ENCODE measurements around the gene SLC12A3.

Gene SLC12A3

DNA sequence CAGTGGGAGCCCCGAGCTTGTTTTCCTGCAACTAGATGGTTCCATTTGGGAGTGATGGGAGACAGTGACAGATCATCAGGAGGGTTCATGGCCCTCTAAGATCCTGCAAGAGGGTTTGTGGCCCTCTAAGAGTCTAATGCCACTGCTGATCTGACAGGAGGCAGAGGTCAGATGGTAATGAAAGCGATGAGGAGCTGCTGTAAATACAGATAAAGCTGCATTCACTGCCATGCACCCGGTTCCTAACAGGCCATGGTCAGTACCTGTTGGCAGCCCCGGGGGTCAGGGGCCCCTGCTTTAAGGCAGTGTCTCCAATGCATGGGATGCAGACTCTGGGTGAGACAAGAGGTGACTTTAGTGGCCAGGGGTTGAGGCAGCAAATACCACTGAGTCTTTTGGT is 30.8 kb downstream of the SLC12A3 start:
- Histone ChIP-seq H3F3A (ENCODE audit: low read depth) (no peaks in the 10 kb centered on the region), H3K9ac (ENCODE audit: low read depth, low read length, poor library complexity, severe bottlenecking) (no peak overlapping the region), H3K4me2 (ENCODE audit: low read depth, low read length, poor library complexity, severe bottlenecking) (no peak overlapping the region), H3K4me1 (ENCODE audit: insufficient read depth, low read length, poor library complexity, severe bottlenecking) (no peaks in the 10 kb centered on the region), H3K9me3 (ENCODE audit: insufficient read depth, low read depth, low read length) (no peaks in the 10 kb centered on the region), H4K20me1 (ENCODE audit: insufficient read depth, low read length, poor library complexity, severe bottlenecking) (no peaks in the 10 kb centered on the region), H3K9me2 (replicated peaks; ENCODE audit: low read depth, low read length) (no peaks in the 10 kb centered on the region), H2AFZ (ENCODE audit: low read length) (no peak overlapping the region), H3K27me3 (ENCODE audit: insufficient read depth, low read length, poor library complexity, severe bottlenecking) (no peaks in the 10 kb centered on the region), H3K79me2 (ENCODE audit: insufficient read depth, low read length) (no peaks in the 10 kb centered on the region), H3K4me3 (ENCODE audit: low read length, poor library complexity, severe bottlenecking) (no peak overlapping the region), H3K36me3 (ENCODE audit: insufficient read depth, low read length) (no peaks in the 10 kb centered on the region)
- TF ChIP-seq, protein P1, sequence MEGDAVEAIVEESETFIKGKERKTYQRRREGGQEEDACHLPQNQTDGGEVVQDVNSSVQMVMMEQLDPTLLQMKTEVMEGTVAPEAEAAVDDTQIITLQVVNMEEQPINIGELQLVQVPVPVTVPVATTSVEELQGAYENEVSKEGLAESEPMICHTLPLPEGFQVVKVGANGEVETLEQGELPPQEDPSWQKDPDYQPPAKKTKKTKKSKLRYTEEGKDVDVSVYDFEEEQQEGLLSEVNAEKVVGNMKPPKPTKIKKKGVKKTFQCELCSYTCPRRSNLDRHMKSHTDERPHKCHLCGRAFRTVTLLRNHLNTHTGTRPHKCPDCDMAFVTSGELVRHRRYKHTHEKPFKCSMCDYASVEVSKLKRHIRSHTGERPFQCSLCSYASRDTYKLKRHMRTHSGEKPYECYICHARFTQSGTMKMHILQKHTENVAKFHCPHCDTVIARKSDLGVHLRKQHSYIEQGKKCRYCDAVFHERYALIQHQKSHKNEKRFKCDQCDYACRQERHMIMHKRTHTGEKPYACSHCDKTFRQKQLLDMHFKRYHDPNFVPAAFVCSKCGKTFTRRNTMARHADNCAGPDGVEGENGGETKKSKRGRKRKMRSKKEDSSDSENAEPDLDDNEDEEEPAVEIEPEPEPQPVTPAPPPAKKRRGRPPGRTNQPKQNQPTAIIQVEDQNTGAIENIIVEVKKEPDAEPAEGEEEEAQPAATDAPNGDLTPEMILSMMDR (conservative IDR thresholded peaks at IDR 0.05; ENCODE audit: low read length), result no peak
- TF ChIP-seq EZH2phosphoT487 (IDR thresholded peaks at IDR 0.05; ENCODE audit: borderline replicate concordance), result no peak

DNA sequence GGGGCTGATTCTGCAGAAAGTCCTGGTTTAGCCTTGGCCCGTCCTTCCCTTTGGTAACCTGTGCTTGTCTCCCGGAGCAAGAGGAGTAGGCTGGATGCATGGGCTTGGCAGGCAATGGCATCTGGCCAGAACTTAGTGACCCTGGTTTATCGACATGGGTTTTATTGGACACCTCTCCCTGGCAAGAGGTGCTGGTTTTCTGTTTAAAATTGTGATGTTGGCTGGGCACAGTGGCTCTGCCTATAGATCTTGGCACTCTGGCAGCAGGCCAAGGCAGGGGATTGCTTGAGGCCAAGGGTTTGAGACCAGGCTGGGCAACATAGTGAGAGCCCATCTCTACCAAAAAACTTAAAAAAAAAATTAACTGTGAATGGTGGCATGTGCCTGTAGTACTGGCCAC is 31.2 kb downstream of the SLC12A3 start:
- no peak overlapping the region for H3K9ac ChIP-seq (ENCODE audit: low read depth, low read length, poor library complexity, severe bottlenecking)
- no peak overlapping the region for H2AFZ ChIP-seq (ENCODE audit: low read length)
- no peak overlapping the region for H3K4me2 ChIP-seq (ENCODE audit: low read depth, low read length, poor library complexity, severe bottlenecking)
- H4K20me1 ChIP-seq (ENCODE audit: insufficient read depth, low read length, poor library complexity, severe bottlenecking), result no peaks in the 10 kb centered on the region
- H3F3A ChIP-seq (ENCODE audit: low read depth), result no peaks in the 10 kb centered on the region
- H3K4me3 ChIP-seq (ENCODE audit: low read length, poor library complexity, severe bottlenecking), result no peak overlapping the region
- TF ChIP-seq, protein P1 (conservative IDR thresholded peaks at IDR 0.05; ENCODE audit: low read length), result no peak
- no peak for TF ChIP-seq EZH2phosphoT487 (IDR thresholded peaks at IDR 0.05; ENCODE audit: borderline replicate concordance)
- H3K4me1 ChIP-seq (ENCODE audit: insufficient read depth, low read length, poor library complexity, severe bottlenecking), result no peaks in the 10 kb centered on the region
- no peaks in the 10 kb centered on the region for H3K27me3 ChIP-seq (ENCODE audit: insufficient read depth, low read length, poor library complexity, severe bottlenecking)
- H3K79me2 ChIP-seq (ENCODE audit: insufficient read depth, low read length), result no peaks in the 10 kb centered on the region
- H3K9me2 ChIP-seq (replicated peaks; ENCODE audit: low read depth, low read length), result no peaks in the 10 kb centered on the region
- no peaks in the 10 kb centered on the region for H3K36me3 ChIP-seq (ENCODE audit: insufficient read depth, low read length)
- no peaks in the 10 kb centered on the region for H3K9me3 ChIP-seq (ENCODE audit: insufficient read depth, low read depth, low read length)

DNA sequence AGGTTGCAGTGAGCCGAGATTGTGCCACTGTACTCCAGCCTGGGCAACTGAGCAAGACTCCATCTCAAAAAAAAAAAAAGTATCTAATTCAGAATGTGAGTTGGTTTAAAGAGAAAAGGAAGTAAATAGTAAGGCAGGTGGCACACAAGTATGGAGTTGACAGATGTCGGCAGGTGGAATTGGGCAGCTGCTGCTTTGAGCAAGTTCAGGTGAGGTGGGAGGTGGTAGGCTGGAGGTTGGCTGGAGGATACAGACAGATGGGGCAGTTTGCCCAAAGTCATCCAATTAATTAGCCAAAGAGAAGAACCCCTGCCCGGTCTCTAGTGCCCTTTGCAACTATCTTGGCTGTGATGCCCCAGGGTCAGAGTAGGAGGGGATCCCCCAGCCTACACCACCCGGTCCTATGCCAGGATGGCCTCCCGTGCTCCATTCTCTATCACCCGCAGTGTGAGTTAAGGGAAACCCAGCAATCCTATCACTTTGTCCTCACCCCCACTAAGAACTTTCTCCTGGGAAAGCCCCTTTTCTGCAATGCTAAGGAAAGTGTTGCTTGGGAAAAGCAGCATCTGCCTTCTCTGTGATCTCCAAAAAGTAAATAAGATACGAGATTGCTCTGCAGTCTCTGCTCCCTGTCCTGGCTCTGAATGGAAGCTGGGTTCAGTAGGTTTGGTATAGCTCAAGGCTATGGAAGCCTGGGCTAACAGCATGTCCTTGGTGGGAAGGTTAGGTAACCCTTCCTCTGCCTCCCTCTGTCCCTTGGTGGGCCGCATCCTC is 32.2 kb downstream of the SLC12A3 start:
- H3K4me2 ChIP-seq (ENCODE audit: low read depth, low read length, poor library complexity, severe bottlenecking), result no peak overlapping the region
- TF ChIP-seq EZH2phosphoT487 (IDR thresholded peaks at IDR 0.05; ENCODE audit: borderline replicate concordance), result no peak
- TF ChIP-seq, protein P1 (conservative IDR thresholded peaks at IDR 0.05; ENCODE audit: low read length), result no peak
- H2AFZ ChIP-seq (ENCODE audit: low read length), result no peak overlapping the region
- no peak overlapping the region for H3K9ac ChIP-seq (ENCODE audit: low read depth, low read length, poor library complexity, severe bottlenecking)
- no peaks in the 10 kb centered on the region for H3K36me3 ChIP-seq (ENCODE audit: insufficient read depth, low read length)
- no peak overlapping the region for H3K4me3 ChIP-seq (ENCODE audit: low read length, poor library complexity, severe bottlenecking)
- no peaks in the 10 kb centered on the region for H4K20me1 ChIP-seq (ENCODE audit: insufficient read depth, low read length, poor library complexity, severe bottlenecking)
- no peaks in the 10 kb centered on the region for H3K4me1 ChIP-seq (ENCODE audit: insufficient read depth, low read length, poor library complexity, severe bottlenecking)
- H3K9me2 ChIP-seq (replicated peaks; ENCODE audit: low read depth, low read length), result no peaks in the 10 kb centered on the region
- no peaks in the 10 kb centered on the region for H3K9me3 ChIP-seq (ENCODE audit: insufficient read depth, low read depth, low read length)
- H3F3A ChIP-seq (ENCODE audit: low read depth), result no peaks in the 10 kb centered on the region
- no peaks in the 10 kb centered on the region for H3K79me2 ChIP-seq (ENCODE audit: insufficient read depth, low read length)
- no peaks in the 10 kb centered on the region for H3K27me3 ChIP-seq (ENCODE audit: insufficient read depth, low read length, poor library complexity, severe bottlenecking)
